Measurements from ENCODE around the gene SLC2A13. TPM values are rescaled to one million over a fixed set of nuclear protein-coding genes. Genes with fewer than 3 reads are reported as not detected.

SLC2A13 gene
- total RNA-seq, 4 donors from 2014 or later: 20.5 to 35.1 (median 21.9) TPM

DNA sequence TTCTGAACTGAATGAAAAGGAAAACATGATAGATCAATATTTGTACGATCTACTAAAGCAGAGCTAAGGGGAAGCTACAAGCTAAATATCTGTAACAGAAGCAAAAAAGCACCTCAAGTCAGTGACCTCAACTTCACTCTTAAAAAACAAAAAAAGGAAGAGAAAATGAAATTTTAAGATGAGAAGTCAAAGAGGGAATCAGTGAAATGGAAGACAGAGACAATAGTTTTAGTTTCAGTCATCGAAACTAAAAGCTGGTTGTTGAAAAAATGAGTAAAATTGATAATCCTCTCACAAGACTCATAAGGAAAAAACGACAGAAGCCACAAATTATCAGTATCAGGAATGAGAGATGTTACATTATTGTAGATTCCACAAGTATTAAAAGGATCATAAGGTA is 11.9 kb upstream of the SLC2A13 start:
- WGBS, 2 donors: 74 to 76% methylated on average over 3 of the region's 3 CpGs
- Histone ChIP-seq H3K27ac (no peak overlapping the region), H3K9me3 (no peaks in the 10 kb centered on the region)

DNA sequence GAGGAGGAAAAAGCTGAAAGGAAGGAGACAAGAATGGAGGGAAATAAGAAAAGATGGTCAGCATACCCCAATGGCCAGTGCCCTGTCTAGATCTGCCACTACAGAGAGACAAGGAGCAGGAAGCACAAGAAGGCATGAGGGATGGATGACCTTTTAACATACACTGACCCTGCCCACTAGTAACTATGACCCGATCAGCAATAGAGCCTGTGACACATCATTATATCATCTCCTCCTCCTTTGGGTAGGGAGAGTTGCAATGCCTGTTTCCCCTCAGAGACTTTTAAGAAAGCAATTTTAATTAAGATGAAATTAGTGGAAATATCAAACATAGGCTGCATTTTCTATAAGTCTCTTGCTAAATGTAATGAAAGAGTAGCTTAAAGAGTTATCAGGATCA is 4.7 kb upstream of the SLC2A13 start:
- WGBS, 2 donors: 69 to 85% methylated on average over 1 of the region's 1 CpG
- Histone ChIP-seq H3K4me3 (no peak overlapping the region), H3K27ac (no peak overlapping the region)

More for the DNA sequence above, 11.9 kb upstream of the SLC2A13 start:
- TF ChIP-seq CTCF (IDR thresholded peaks at IDR 0.05): no peak
- TF ChIP-seq POLR2A (IDR thresholded peaks at IDR 0.05): no peak
- TF ChIP-seq EP300 (IDR thresholded peaks at IDR 0.05): no peak
- no peaks in the 10 kb centered on the region for H3K27me3 ChIP-seq
- no peaks in the 10 kb centered on the region for H3K4me1 ChIP-seq
- H3K4me3 ChIP-seq: no peak overlapping the region
- H3K36me3 ChIP-seq: no peaks in the 10 kb centered on the region
- DNase-seq (ENCODE audit: low spot score in 2 of 2): no peak

DNA sequence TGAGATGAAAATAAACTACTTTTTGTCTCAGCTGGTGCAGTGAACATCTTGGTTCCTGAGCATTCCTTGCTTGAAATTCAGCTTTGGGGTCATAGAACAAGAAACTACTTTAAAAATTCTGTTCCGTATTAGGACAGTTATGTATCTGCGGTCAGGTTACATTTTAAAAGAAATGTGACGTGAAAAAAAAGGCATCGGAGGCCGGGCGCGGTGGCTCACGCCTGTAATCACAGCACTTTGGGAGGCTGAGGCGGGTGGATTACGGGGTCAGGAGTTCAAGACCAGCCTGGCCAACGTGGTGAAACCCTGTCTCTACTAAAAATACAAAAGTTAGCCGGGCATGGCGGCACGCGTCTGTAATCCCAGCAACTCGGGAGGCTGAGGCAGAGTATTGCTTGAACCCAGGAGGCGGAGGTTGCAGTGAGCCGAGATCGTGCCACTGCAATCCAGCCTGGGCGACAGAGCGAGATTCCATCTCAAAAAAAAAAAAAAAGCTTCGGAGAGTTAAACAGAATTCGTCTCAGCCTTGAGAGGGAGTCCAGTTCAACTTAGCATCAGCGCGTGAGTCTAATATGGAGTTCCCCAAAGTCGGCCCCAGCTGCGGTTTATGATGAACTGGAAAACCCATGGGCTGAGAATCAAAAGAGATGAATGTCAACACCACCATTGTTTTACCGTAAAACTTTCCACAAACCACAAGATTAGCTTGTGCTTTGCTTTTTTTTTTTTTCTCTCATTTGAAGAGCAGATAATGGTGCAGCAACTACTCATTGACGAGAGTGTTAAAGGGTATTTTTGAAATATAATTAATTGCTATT is 2.1 kb upstream of the SLC2A13 start:
- no peak for DNase-seq (ENCODE audit: low spot score in 2 of 2)
- H3K27ac ChIP-seq: no peak overlapping the region
- 84 to 89% methylated on average over 29 of the region's 29 CpGs for WGBS, 2 donors

More for the DNA sequence above, 4.7 kb upstream of the SLC2A13 start:
- H3K9me3 ChIP-seq: no peaks in the 10 kb centered on the region
- peaks cover 0 to 12% (median 3%) of the 10 kb centered on the region in 4 donors for H3K4me1 ChIP-seq
- H3K27me3 ChIP-seq: no peaks in the 10 kb centered on the region
- DNase-seq (ENCODE audit: low spot score in 2 of 2): no peak
- TF ChIP-seq POLR2A (IDR thresholded peaks at IDR 0.05) (no peak), EP300 (IDR thresholded peaks at IDR 0.05) (no peak)
- no peaks in the 10 kb centered on the region for H3K36me3 ChIP-seq

DNA sequence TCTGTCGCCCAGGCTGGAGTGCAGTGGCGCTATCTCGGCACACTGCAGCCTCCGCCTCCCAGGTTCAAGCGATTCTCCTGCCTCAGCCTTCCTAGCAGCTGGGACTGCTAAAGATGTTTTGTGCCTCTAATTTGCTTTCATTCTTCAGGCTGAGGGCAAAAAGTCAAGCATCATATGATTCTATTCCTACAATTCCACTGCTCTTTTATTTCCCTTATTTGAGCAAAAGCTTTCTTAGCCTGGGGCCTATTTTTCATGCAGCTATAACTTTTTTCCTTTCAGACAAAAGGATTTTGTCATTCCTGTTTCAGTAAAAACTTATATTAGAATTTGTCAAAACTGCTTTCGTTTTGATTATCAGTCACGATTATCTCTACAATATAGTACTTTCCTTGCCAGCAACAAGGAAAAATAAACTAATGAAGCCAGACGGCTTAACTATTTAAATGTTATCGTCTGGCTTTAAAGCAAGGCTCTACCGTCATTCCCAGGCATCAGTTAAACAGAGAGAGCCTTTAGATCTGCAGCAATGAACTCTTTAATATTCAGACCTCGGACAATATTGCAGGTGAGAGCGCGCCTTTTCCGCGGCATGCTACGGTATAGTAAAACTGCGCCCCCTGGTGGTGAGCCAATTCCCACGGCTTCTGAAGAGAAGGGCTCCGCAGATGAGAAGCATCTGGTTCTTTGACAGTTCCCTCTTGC is 1.4 kb upstream of the SLC2A13 start:
- H3K4me1 ChIP-seq: peaks cover 0 to 34% (median 20%) of the 10 kb centered on the region in 4 donors
- H3K27me3 ChIP-seq: no peaks in the 10 kb centered on the region
- DNase-seq (ENCODE audit: low spot score in 2 of 2): peak; percentile 93 to 98
- no peaks in the 10 kb centered on the region for H3K9me3 ChIP-seq
- WGBS, 2 donors: 19 to 21% methylated on average over 19 of the region's 19 CpGs
- peak overlapping the region in 3 of 4 donors; percentile 3 to 91 (median 53) for H3K27ac ChIP-seq
- TF ChIP-seq EP300 (IDR thresholded peaks at IDR 0.05) (peak; percentile 16 to 37), POLR2A (IDR thresholded peaks at IDR 0.05) (no peak), CTCF (IDR thresholded peaks at IDR 0.05) (peak; percentile 80 to 95 (median 86))
- peak overlapping the region; percentile 30 to 76 (median 46) for H3K4me3 ChIP-seq
- H3K36me3 ChIP-seq: no peaks in the 10 kb centered on the region

More for the DNA sequence above, 2.1 kb upstream of the SLC2A13 start:
- H3K27me3 ChIP-seq: no peaks in the 10 kb centered on the region
- peaks cover 0 to 33% (median 20%) of the 10 kb centered on the region in 4 donors for H3K4me1 ChIP-seq
- no peak for TF ChIP-seq EP300 (IDR thresholded peaks at IDR 0.05)
- no peak for TF ChIP-seq CTCF (IDR thresholded peaks at IDR 0.05)
- no peaks in the 10 kb centered on the region for H3K36me3 ChIP-seq
- H3K4me3 ChIP-seq: no peak overlapping the region
- no peaks in the 10 kb centered on the region for H3K9me3 ChIP-seq

DNA sequence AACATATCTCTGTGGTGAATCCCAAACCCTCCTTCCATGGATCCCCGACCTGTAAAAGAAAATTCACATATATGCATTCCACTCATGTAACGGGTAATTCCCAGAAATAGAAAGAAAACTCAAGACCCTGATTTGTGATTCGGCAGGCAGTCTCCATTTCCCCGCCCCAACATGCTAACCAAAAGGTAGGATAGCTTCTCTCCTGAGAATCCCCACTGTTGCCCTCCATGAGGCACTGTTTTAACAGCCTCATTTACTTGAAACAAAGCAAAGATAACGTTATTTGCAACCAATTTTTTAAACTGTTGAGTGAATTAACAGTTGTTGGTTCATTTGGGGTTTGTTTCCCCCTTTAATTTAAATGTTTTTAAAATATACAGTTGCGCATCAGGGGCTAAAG is 774 bp upstream of the SLC2A13 start:
- H3K36me3 ChIP-seq: no peaks in the 10 kb centered on the region
- no peak for DNase-seq (ENCODE audit: low spot score in 2 of 2)
- no peaks in the 10 kb centered on the region for H3K9me3 ChIP-seq
- peak overlapping the region; percentile 68 to 92 (median 90) for H3K27ac ChIP-seq
- TF ChIP-seq CTCF (IDR thresholded peaks at IDR 0.05) (no peak), POLR2A (IDR thresholded peaks at IDR 0.05) (no peak), EP300 (IDR thresholded peaks at IDR 0.05) (no peak)
- WGBS, 2 donors: 80 to 81% methylated on average over 6 of the region's 6 CpGs
- peaks cover 0 to 34% (median 20%) of the 10 kb centered on the region in 4 donors for H3K4me1 ChIP-seq
- H3K4me3 ChIP-seq: peak overlapping the region in 3 of 4 donors; percentile 30 to 76 (median 50)
- H3K27me3 ChIP-seq: no peaks in the 10 kb centered on the region

All from tibial nerve (tissue), 4 donors.